Measurements from ENCODE around the gene SCN11A.

Gene SCN11A

DNA sequence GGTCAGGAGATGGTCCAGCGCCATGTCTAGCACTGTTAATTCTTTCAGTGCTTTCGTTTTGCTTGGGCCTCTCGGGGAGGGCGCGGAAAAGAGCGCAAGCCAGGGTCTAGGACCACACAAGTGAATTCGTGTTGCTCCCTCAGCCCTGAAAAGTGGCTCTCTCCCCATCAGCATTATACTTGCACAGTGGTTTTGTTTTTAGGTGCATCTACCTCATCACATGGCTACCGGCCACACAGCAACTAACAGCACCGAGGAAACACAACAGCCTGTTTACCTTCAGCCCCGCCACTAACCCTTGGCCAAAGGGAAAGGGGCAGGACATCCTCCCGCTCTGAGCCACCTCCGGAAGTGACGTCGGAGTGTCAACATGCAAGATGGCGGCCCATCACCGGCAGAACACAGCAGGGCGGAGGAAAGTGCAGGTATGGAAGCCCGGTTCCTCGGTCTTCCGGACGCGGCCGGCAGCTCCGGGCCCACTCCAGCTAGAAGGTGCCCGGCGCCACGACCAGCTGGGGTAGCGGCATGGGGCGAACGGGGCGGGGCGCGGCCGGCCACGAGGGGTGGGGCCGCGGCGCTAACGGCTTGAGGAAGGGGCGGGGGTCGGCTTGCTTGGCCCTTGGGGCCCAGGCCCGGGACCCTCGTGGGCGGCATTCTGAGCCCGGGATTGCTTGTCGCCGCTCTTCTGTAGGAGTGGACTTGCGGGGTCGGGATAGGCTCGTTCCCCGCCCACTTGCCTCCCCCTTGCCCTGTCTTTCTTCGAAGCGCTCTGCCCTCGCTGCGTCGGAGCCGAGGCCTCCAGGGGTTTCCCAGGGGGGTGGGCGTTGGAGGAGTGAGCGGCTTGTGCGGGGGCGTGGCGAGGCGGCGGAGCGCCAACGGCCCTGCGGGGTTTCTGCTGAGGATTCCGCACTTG, at the start of gene SCN11A, which contains the start of gene WDR48:
TSS of gene SCN11A (minus strand) at position 296 of the 913 bp plus-strand sequence. CDS start 101,582 bp downstream, outside the sequence.
TSS of gene WDR48 (plus strand) at position 368 of the 913 bp plus-strand sequence. CDS start at position 378, 10 bp downstream.
- CTCF ChIA-PET, result interaction anchor here (0.9 kb wide), 2 partner anchors 13 to 138 kb away, joined by 3 read pairs; no protein-coding TSS in a partner anchor
- peak; percentile 97 for DNase-seq

GRCh38 chr3:39101022-39101689, 49.4 kb upstream of the SCN11A start:
- Mint-ChIP-seq H3K4me3 (no peak overlapping the region), H3K27me3 (peaks cover 2% of the 10 kb centered on the region), H3K9me3 (no peaks in the 10 kb centered on the region), H3K36me3 (peaks cover 18% of the 10 kb centered on the region), H3K4me1 (peaks cover 27% of the 10 kb centered on the region), H3K27ac (no peak overlapping the region)
- peak; percentile 61 for DNase-seq
- CTCF ChIA-PET, result interaction anchor here (0.6 to 7.3 kb wide), 5 partner anchors 9 to 187 kb away, joined by 3 to 73 read pairs (median 3); no protein-coding TSS in a partner anchor

More for the DNA sequence above, at the start of gene SCN11A, which contains the start of gene WDR48:
- Mint-ChIP-seq H3K4me3 (peak within 1 kb of the TSS; percentile 94), H3K36me3 (peaks cover 6% of the 10 kb centered on the region), H3K4me1 (peaks cover 21% of the 10 kb centered on the region), H3K9me3 (no peaks in the 10 kb centered on the region), H3K27ac (peak within 1 kb of the TSS; percentile 96), H3K27me3 (no peaks in the 10 kb centered on the region)

- no peak overlapping the region for H3K27ac Mint-ChIP-seq
- no peaks in the 10 kb centered on the region for H3K27me3 Mint-ChIP-seq
- no peak for DNase-seq
- H3K9me3 Mint-ChIP-seq, result no peaks in the 10 kb centered on the region
- CTCF ChIA-PET, result interaction anchor here (1.1 to 7.3 kb wide), 4 partner anchors 9 to 188 kb away, joined by 3 to 73 read pairs (median 3); no protein-coding TSS in a partner anchor
- peaks cover 20% of the 10 kb centered on the region for H3K4me1 Mint-ChIP-seq
- H3K4me3 Mint-ChIP-seq, result no peak overlapping the region
- peaks cover 20% of the 10 kb centered on the region for H3K36me3 Mint-ChIP-seq
Measured at GRCh38 chr3:39100500-39100886, 48.7 kb upstream of the SCN11A start.

DNA sequence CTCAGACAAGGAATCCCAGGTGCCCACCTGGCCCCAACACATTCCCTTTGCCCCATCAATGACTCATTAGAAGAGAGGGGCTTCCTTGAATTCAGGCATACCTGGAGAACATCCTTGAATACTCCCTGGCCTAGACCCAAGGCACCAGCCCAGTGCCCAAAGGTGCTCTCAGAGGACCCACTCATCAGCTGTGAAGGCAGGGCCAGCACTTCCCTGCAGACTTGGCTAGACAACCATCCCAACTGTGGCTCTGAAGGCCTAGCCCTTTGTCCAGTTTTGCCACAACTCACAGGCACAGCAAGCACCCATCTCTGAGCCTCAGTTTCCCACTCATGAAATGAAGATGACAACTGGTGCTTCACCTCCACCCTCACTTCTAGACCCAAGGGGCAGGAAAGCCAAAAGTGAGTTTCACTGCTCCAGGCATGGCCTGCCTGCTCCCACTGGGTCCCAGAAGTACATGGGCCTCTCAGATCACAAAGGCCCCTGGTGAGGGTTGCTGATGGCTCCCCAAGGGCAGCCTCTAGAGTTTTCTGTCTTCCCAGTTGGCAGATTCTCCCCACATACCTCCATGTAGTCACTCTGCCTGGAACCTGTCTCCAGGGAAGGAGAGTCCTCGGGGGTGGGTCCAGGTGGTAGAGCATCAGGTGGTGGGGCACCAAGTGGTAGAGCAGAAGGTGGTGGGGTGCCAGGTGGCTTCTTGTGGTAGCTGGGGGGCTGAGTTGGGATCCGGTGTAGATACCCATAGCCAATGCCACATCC, 48.2 kb upstream of the SCN11A start:
- Mint-ChIP-seq H3K9me3 (no peaks in the 10 kb centered on the region), H3K27ac (no peak overlapping the region), H3K4me3 (no peak overlapping the region), H3K36me3 (peaks cover 23% of the 10 kb centered on the region), H3K4me1 (peaks cover 14% of the 10 kb centered on the region), H3K27me3 (no peaks in the 10 kb centered on the region)
- no peak for DNase-seq
- CTCF ChIA-PET, result interaction anchor here (1.7 to 7.3 kb wide), 2 partner anchors 84 to 189 kb away, joined by 3 to 73 read pairs; no protein-coding TSS in a partner anchor

GRCh38 chr3:39099242-39099641, 47.5 kb upstream of the SCN11A start:
- Mint-ChIP-seq H3K36me3 (peaks cover 29% of the 10 kb centered on the region), H3K9me3 (no peaks in the 10 kb centered on the region), H3K4me1 (peaks cover 14% of the 10 kb centered on the region), H3K27me3 (no peaks in the 10 kb centered on the region), H3K27ac (no peak overlapping the region), H3K4me3 (no peak overlapping the region)
- CTCF ChIA-PET, result no interaction called here
- DNase-seq, result no peak

GRCh38 chr3:39098473-39099000, 46.8 kb upstream of the SCN11A start:
- Mint-ChIP-seq H3K36me3 (peaks cover 35% of the 10 kb centered on the region), H3K27me3 (no peaks in the 10 kb centered on the region)

GRCh38 chr3:39097716-39098472, 46.1 kb upstream of the SCN11A start:
- Mint-ChIP-seq H3K27me3 (no peaks in the 10 kb centered on the region), H3K9me3 (no peaks in the 10 kb centered on the region), H3K4me3 (no peak overlapping the region), H3K36me3 (peaks cover 33% of the 10 kb centered on the region), H3K4me1 (peaks cover 5% of the 10 kb centered on the region), H3K27ac (no peak overlapping the region)
- CTCF ChIA-PET, result interaction anchor here (1.0 kb wide), 1 partner anchor 194 kb away, joined by 3 read pairs; no protein-coding TSS in a partner anchor
- no peak for DNase-seq

More at GRCh38 chr3:39098473-39099000, 46.8 kb upstream of the SCN11A start:
- H3K4me3 Mint-ChIP-seq, result no peak overlapping the region
- no peak for DNase-seq
- CTCF ChIA-PET, result interaction anchor here (1.0 kb wide), 1 partner anchor 193 kb away, joined by 3 read pairs; no protein-coding TSS in a partner anchor
- no peak overlapping the region for H3K27ac Mint-ChIP-seq
- peaks cover 11% of the 10 kb centered on the region for H3K4me1 Mint-ChIP-seq
- no peaks in the 10 kb centered on the region for H3K9me3 Mint-ChIP-seq

GRCh38 chr3:39096775-39097174, 45.0 kb upstream of the SCN11A start:
- no peak overlapping the region for H3K27ac Mint-ChIP-seq
- peaks cover 38% of the 10 kb centered on the region for H3K36me3 Mint-ChIP-seq
- CTCF ChIA-PET, result interaction anchor here (1.0 kb wide), 1 partner anchor 195 kb away, joined by 4 read pairs; no protein-coding TSS in a partner anchor

DNA sequence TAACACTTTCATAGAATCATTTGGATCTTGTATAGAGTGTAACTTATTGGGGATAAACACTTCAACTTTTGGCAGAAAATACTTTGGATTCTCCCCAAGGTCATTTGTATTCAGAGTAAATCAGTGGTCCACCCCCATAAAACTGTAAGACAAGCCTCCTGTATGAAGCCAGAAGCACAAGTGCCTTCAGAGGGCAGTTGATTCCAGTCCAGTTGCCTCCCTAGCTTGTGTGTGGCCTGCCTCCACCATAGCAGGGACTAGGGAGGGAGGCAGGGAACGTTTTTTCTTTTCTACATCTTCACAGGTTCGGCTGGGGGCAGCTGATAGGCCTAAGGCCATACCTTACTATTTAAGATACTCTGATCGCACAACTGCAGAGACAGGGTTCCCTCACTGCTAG, 44.0 kb upstream of the SCN11A start:
- no peak for DNase-seq
- Mint-ChIP-seq H3K4me3 (no peak overlapping the region), H3K27me3 (no peaks in the 10 kb centered on the region), H3K4me1 (no peaks in the 10 kb centered on the region), H3K9me3 (no peaks in the 10 kb centered on the region), H3K36me3 (peaks cover 35% of the 10 kb centered on the region), H3K27ac (no peak overlapping the region)
- CTCF ChIA-PET, result no interaction called here

More at GRCh38 chr3:39096775-39097174, 45.0 kb upstream of the SCN11A start:
- Mint-ChIP-seq H3K4me1 (peaks cover 3% of the 10 kb centered on the region), H3K27me3 (no peaks in the 10 kb centered on the region), H3K9me3 (no peaks in the 10 kb centered on the region), H3K4me3 (no peak overlapping the region)
- no peak for DNase-seq

- no peaks in the 10 kb centered on the region for H3K4me1 Mint-ChIP-seq
- peaks cover 38% of the 10 kb centered on the region for H3K36me3 Mint-ChIP-seq
- CTCF ChIA-PET, result no interaction called here
- H3K9me3 Mint-ChIP-seq, result no peaks in the 10 kb centered on the region
- DNase-seq, result no peak
- H3K4me3 Mint-ChIP-seq, result no peak overlapping the region
- no peaks in the 10 kb centered on the region for H3K27me3 Mint-ChIP-seq
- H3K27ac Mint-ChIP-seq, result no peak overlapping the region
Measured at GRCh38 chr3:39094851-39095677, 43.3 kb upstream of the SCN11A start.

DNA sequence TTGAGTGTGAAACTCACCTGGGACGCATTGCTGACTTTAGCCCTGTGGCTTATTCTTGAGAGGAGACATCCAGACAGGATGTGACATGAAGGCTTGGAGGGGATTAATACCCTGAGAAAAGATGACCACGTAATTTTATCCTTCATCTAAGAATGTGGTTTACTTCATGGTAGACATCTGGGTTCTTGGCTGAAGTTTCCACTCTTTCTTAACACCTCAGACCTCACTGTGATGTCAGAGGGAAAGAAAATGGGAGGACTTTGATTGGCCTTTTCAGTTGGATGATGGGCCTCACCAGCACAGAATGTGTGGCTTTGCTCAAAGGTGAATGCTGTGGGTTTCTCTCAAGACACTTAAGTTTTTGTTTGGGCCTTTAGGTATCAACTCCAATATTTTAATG, 39.2 kb upstream of the SCN11A start:
- CTCF ChIA-PET, result interaction anchor here (1.5 kb wide), 1 partner anchor 26 kb away, joined by 4 read pairs; no protein-coding TSS in a partner anchor
- Mint-ChIP-seq H3K36me3 (peaks cover 45% of the 10 kb centered on the region), H3K27me3 (no peaks in the 10 kb centered on the region), H3K27ac (no peak overlapping the region), H3K4me3 (no peak overlapping the region), H3K4me1 (no peaks in the 10 kb centered on the region), H3K9me3 (no peaks in the 10 kb centered on the region)
- DNase-seq, result no peak

- no peaks in the 10 kb centered on the region for H3K27me3 Mint-ChIP-seq
- no peaks in the 10 kb centered on the region for H3K9me3 Mint-ChIP-seq
- no peaks in the 10 kb centered on the region for H3K4me1 Mint-ChIP-seq
- no peak overlapping the region for H3K4me3 Mint-ChIP-seq
- H3K27ac Mint-ChIP-seq, result no peak overlapping the region
- peaks cover 33% of the 10 kb centered on the region for H3K36me3 Mint-ChIP-seq
- CTCF ChIA-PET, result interaction anchor here (0.8 to 1.4 kb wide), 4 partner anchors 8 to 203 kb away, joined by 3 to 4 read pairs (median 3); no protein-coding TSS in a partner anchor
- no peak for DNase-seq
Measured at GRCh38 chr3:39088889-39089288, 37.1 kb upstream of the SCN11A start.
